H1 (cell line): Measurements from ENCODE around the gene GRAMD2A. TPM values are rescaled to one million over a fixed set of nuclear protein-coding genes. Genes with fewer than 3 reads are reported as not detected.

Experiments
- CTCF ChIA-PET: fragments of 300-600 bp; sonication (Branson Sonifier 250); formaldehyde crosslinking; loops from one replicate; lab custom pipeline; 2021; ENCODE audit not compliant: partially characterized antibody; lab: Charles Lee
- POLR2A ChIA-PET: fragments of 300-600 bp; sonication (Branson Sonifier 250); formaldehyde crosslinking; loops from one replicate; lab custom pipeline; 2021; ENCODE audit warnings: inconsistent platforms; ENCODE audit not compliant: partially characterized antibody; lab: Charles Lee
- DNase-seq, 2 experiments: peaks; one replicate each; pipeline versions ENCODE4 v3.0.0 to v3.0.0-alpha.2; 2010 to 2022; ENCODE audit warnings: low spot score in 2 of 2, low read depth in 1 of 2, mixed read lengths in 1 of 2
- FAIRE-seq: peaks from 2 replicates; lab custom pipeline; 2011; peaks lifted over from hg19 to GRCh38; lab: Jason Lieb, UNC
- H2AFZ ChIP-seq: 2 replicates; pipeline ENCODE4 v1.8.1; 2012; ENCODE audit warnings: low read length, inconsistent platforms
- H2AK5ac ChIP-seq: 2 replicates; pipeline ENCODE4 v1.6.1; 2013; ENCODE audit warnings: low read depth, low read length
- H2BK120ac ChIP-seq: replicated peaks from 2 replicates; pipeline ENCODE3; 2013; ENCODE audit warnings: low read depth, low read length, inconsistent platforms
- H2BK12ac ChIP-seq: 2 replicates; pipeline ENCODE4 v1.6.1; 2013; ENCODE audit warnings: low read depth, low read length
- H2BK15ac ChIP-seq: 2 replicates; pipeline ENCODE4 v1.6.1; 2013; ENCODE audit warnings: low read length
- H2BK20ac ChIP-seq: 2 replicates; pipeline ENCODE4 v1.6.1; 2013; ENCODE audit warnings: low read length
- H2BK5ac ChIP-seq: 2 replicates; pipeline ENCODE4 v1.6.1; 2013; ENCODE audit warnings: low read depth, low read length
- H3K14ac ChIP-seq: 2 replicates; pipeline ENCODE4 v1.6.1; 2013; ENCODE audit warnings: inconsistent platforms; ENCODE audit not compliant: insufficient read length
- H3K18ac ChIP-seq: 2 replicates; pipeline ENCODE4 v1.6.1; 2013; ENCODE audit warnings: low read length; ENCODE audit errors: extremely low read depth
- H3K23ac ChIP-seq: 2 replicates; pipeline ENCODE4 v1.6.1; 2013; ENCODE audit warnings: inconsistent platforms; ENCODE audit not compliant: insufficient read length
- H3K23me2 ChIP-seq: 2 replicates; pipeline ENCODE4 v1.6.1; 2013; ENCODE audit warnings: low read depth, low read length
- H3K27ac ChIP-seq: 2 replicates; pipeline ENCODE4 v1.6.1; 2011; ENCODE audit warnings: low read depth, low read length, inconsistent platforms
- H3K27me3 ChIP-seq, 4 experiments: replicated peaks in 1 of 4; 1 replicate in 1 of 4; 2 replicates in 3 of 4; pipeline versions ENCODE4 v1.6.1 to v1.8.1; 2011 to 2013; ENCODE audit warnings: low read length in 3 of 4, mild to moderate bottlenecking in 3 of 4, inconsistent platforms in 2 of 4, mixed read lengths in 2 of 4, moderate library complexity in 1 of 4; ENCODE audit not compliant: control insufficient read depth in 3 of 4, insufficient read depth in 3 of 4; ENCODE audit errors: extremely low read depth in 1 of 4
- H3K36me3 ChIP-seq, 4 experiments: 2 replicates each; pipeline versions ENCODE4 v1.6.1 to v1.8.1; 2011 to 2013; ENCODE audit warnings: mild to moderate bottlenecking in 4 of 4, low read length in 3 of 4, moderate library complexity in 2 of 4, control low read depth in 1 of 4, inconsistent platforms in 1 of 4; ENCODE audit not compliant: insufficient read depth in 4 of 4, control insufficient read depth in 2 of 4
- H3K4ac ChIP-seq: replicated peaks from 2 replicates; pipeline ENCODE3; 2013; ENCODE audit warnings: low read length, low read depth, mixed read lengths, inconsistent platforms; ENCODE audit not compliant: insufficient read length
- H3K4me1 ChIP-seq, 4 experiments: replicated peaks in 1 of 4; 1 replicate in 1 of 4; 2 replicates in 3 of 4; pipeline versions ENCODE4 v1.6.1 to v1.8.1; 2011 to 2013; ENCODE audit warnings: low read length in 3 of 4, inconsistent platforms in 2 of 4, mixed read lengths in 1 of 4; ENCODE audit not compliant: insufficient read depth in 4 of 4, control insufficient read depth in 3 of 4
- H3K4me2 ChIP-seq, 2 experiments: 2 replicates each; pipeline versions ENCODE4 v1.6.1 to v1.8.1; 2011 to 2013; ENCODE audit warnings: low read depth in 2 of 2, low read length in 2 of 2, control low read depth in 1 of 2, inconsistent platforms in 1 of 2, mild to moderate bottlenecking in 1 of 2; ENCODE audit not compliant: insufficient read depth in 1 of 2
- H3K4me3 ChIP-seq, 4 experiments: fragments of 200-600, 300-600 bp in 1 of 4; sonication (generic), shearing (Covaris generic), sonication (Bioruptor Twin) in 1 of 4; 2 replicates each; pipeline versions ENCODE4 v1.5.1 to v1.8.1; 2011 to 2016; ENCODE audit warnings: low read length in 4 of 4, low read depth in 3 of 4, control low read depth in 2 of 4, inconsistent platforms in 2 of 4, mild to moderate bottlenecking in 2 of 4, mixed read lengths in 1 of 4, moderate library complexity in 1 of 4; ENCODE audit not compliant: insufficient read depth in 2 of 4; ENCODE audit errors: extremely low read depth in 1 of 4
- H3K56ac ChIP-seq: replicated peaks from 2 replicates; pipeline ENCODE3; 2013; ENCODE audit warnings: low read depth, mild to moderate bottlenecking, mixed read lengths, low read length, inconsistent platforms; ENCODE audit not compliant: insufficient read length
- H3K79me1 ChIP-seq: 2 replicates; pipeline ENCODE4 v1.6.1; 2013; ENCODE audit warnings: low read depth, low read length, control low read depth
- H3K79me2 ChIP-seq, 2 experiments: 2 replicates each; pipeline versions ENCODE4 v1.6.1 to v1.8.1; 2012 to 2013; ENCODE audit warnings: low read length in 2 of 2, mild to moderate bottlenecking in 2 of 2, inconsistent platforms in 1 of 2; ENCODE audit not compliant: insufficient read depth in 2 of 2, control insufficient read depth in 1 of 2
- H3K9ac ChIP-seq, 4 experiments: replicated peaks in 1 of 4; 1 replicate in 1 of 4; 2 replicates in 3 of 4; pipeline versions ENCODE4 v1.6.1 to v1.8.1; 2011 to 2013; ENCODE audit warnings: low read depth in 3 of 4, low read length in 3 of 4, control low read depth in 2 of 4, mild to moderate bottlenecking in 2 of 4, moderate library complexity in 2 of 4, inconsistent platforms in 1 of 4; ENCODE audit errors: extremely low read depth in 1 of 4
- H3K9me3 ChIP-seq, 2 experiments: 2 replicates each; pipeline versions ENCODE4 v1.6.1 to v1.8.1; 2012 to 2013; ENCODE audit warnings: mild to moderate bottlenecking in 2 of 2, moderate library complexity in 2 of 2, control low read depth in 1 of 2, inconsistent platforms in 1 of 2, low read depth in 1 of 2, low read length in 1 of 2, mixed read lengths in 1 of 2; ENCODE audit not compliant: insufficient read depth in 2 of 2
- H4K20me1 ChIP-seq, 2 experiments: replicated peaks in 1 of 2; 2 replicates each; pipeline versions ENCODE3 to v1.8.1; 2011 to 2013; ENCODE audit warnings: inconsistent platforms in 2 of 2, low read length in 2 of 2, mild to moderate bottlenecking in 1 of 2; ENCODE audit not compliant: insufficient read depth in 2 of 2, control insufficient read depth in 1 of 2
- H4K5ac ChIP-seq: 2 replicates; pipeline ENCODE4 v1.6.1; 2013; ENCODE audit warnings: low read length, low read depth, mixed read lengths, inconsistent platforms; ENCODE audit not compliant: insufficient read length
- H4K8ac ChIP-seq: 2 replicates; pipeline ENCODE4 v1.8.0; 2013; ENCODE audit warnings: mild to moderate bottlenecking, moderate library complexity, low read length, inconsistent platforms; ENCODE audit not compliant: insufficient read depth; ENCODE audit errors: extremely low read depth
- H4K91ac ChIP-seq: replicated peaks from 2 replicates; pipeline ENCODE3; 2013; ENCODE audit warnings: low read length, mixed read lengths, inconsistent platforms; ENCODE audit not compliant: insufficient read length
- CEBPB ChIP-seq: IDR thresholded peaks from 2 replicates; pipeline ENCODE4 v1.6.1; 2012; ENCODE audit warnings: low read depth, low read length
- CREB1 ChIP-seq: IDR thresholded peaks from 2 replicates; pipeline ENCODE4 v1.6.1; 2012; ENCODE audit warnings: inconsistent platforms
- CTBP2 ChIP-seq: IDR thresholded peaks from 2 replicates; pipeline ENCODE4 v1.7.0; 2011; ENCODE audit warnings: borderline replicate concordance, mild to moderate bottlenecking, moderate library complexity, mixed read lengths, low read length; ENCODE audit not compliant: insufficient read depth, insufficient read length
- E2F6 ChIP-seq: IDR thresholded peaks from 2 replicates; pipeline ENCODE4 v1.6.1; 2012; ENCODE audit warnings: inconsistent platforms
- HDAC2 ChIP-seq, 2 experiments: fragments of 300-600 bp in 1 of 2; sonication (generic) in 1 of 2; IDR thresholded peaks; 2 replicates each; pipeline ENCODE4 v1.6.1; 2011 to 2012; ENCODE audit warnings: low read depth in 2 of 2, low read length in 2 of 2, mild to moderate bottlenecking in 2 of 2, moderate library complexity in 2 of 2, borderline replicate concordance in 1 of 2, inconsistent platforms in 1 of 2
- JUND ChIP-seq: IDR thresholded peaks from 2 replicates; pipeline ENCODE4 v1.6.1; 2011; ENCODE audit warnings: mild to moderate bottlenecking, improper control_type of control experiment, low read length
- KDM4A ChIP-seq: IDR thresholded peaks from one replicate; pipeline ENCODE4 v1.7.1; 2012; ENCODE audit warnings: low read depth, mild to moderate bottlenecking, moderate library complexity, low read length, inconsistent platforms; ENCODE audit not compliant: severe bottlenecking
- POLR2A ChIP-seq, 2 experiments: IDR thresholded peaks; 1 replicate in 1 of 2; 2 replicates in 1 of 2; pipeline ENCODE4 v1.6.1; 2011; ENCODE audit warnings: low read depth in 2 of 2, low read length in 2 of 2, mild to moderate bottlenecking in 2 of 2; ENCODE audit errors: control extremely low read depth in 1 of 2
- RAD21 ChIP-seq, 2 experiments: IDR thresholded peaks in 1 of 2; conservative IDR thresholded peaks in 1 of 2; 2 replicates each; pipeline ENCODE4 v1.6.1; 2011; ENCODE audit warnings: low read depth in 2 of 2, low read length in 2 of 2, improper control_type of control experiment in 1 of 2, inconsistent platforms in 1 of 2, mild to moderate bottlenecking in 1 of 2, moderate library complexity in 1 of 2
- RFX5 ChIP-seq: IDR thresholded peaks from 2 replicates; pipeline ENCODE4 v1.6.1; 2011; ENCODE audit warnings: low read depth, low read length, improper control_type of control experiment, borderline replicate concordance
- WGBS, 2 experiments: shearing (Covaris generic) in 1 of 2; methylation state at CpG; one replicate each; pipeline versions ENCODE4 v1.1.6 to v1.1.7; 2013 to 2015; ENCODE audit warnings: low lambda C conversion rate in 2 of 2, mixed read lengths in 2 of 2, inconsistent platforms in 1 of 2, low coverage in 1 of 2, missing lambda C conversion rate in 1 of 2; ENCODE audit not compliant: insufficient replicate concordance in 2 of 2, insufficient coverage in 1 of 2, insufficient read length in 1 of 2; ENCODE audit errors: extremely low coverage in 1 of 2, missing lambda C conversion rate in 1 of 2; 5-methylcytosine and 5-hydroxymethylcytosine counted together
- polyA plus RNA-seq, 7 experiments: library from polyadenylated mRNA; depleted of rRNA in 3 of 7; stranded (reverse) in 5 of 7; unstranded in 2 of 7; fragments of >200 nt in 5 of 7; fragments of 200-250 nt in 2 of 7; gene quantifications; 1 replicate in 5 of 7; 2 replicates in 1 of 7; 4 replicates in 1 of 7; pipeline versions ENCODE4 v1.2.1 to v1.2.3, GENCODE V29; 2011 to 2013; ENCODE audit warnings: missing spikeins in 2 of 7, mixed read lengths in 2 of 7
- total RNA-seq: library from RNA; stranded (reverse); fragmentation: NEBNext Ultra II Directional; extraction: Animal tissue kit (Norgen Biotek cat#: 25700); gene quantifications from 2 replicates; pipeline ENCODE4 v1.2.1, GENCODE V29; 2021
- TF ChIP-seq, protein P1 (sequence below): IDR thresholded peaks from 2 replicates; pipeline ENCODE4 v1.6.1; 2012; ENCODE audit warnings: inconsistent platforms
- TF ChIP-seq, protein P2 (sequence below): IDR thresholded peaks from 2 replicates; pipeline ENCODE4 v1.6.1; 2011; ENCODE audit warnings: low read depth, mild to moderate bottlenecking, low read length; ENCODE audit not compliant: insufficient read depth

Gene GRAMD2A
- total and polyA plus RNA-seq, 2 of the 8 experiments (the other 6 are each of a cell fraction or from before 2014, with no cell fraction given) = 0.57 to 1.5 TPM

DNA sequence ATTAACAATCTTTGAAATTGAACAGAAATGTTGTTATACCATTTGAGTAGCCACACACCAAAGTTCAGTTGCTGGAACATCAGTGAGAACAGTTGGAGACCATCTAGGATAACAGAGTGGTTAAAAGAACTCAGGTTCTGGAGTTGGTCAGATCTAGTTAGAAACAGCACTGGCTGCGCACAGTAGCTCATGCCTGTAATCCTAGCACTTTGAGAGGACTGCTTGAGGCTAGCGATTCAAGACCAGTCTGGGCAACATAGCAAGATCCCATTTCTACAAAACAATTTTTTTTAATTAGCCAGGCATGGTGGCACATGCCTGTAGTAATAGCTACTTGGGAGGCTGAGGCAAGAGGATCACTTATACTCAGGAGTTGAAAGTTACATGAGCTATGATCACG lies 41.0 kb upstream of the GRAMD2A start:
- peaks cover 22 to 86% (median 55%) of the 10 kb centered on the region in 4 experiments for H3K27me3 ChIP-seq
- no peak overlapping the region for H2AFZ ChIP-seq
- H2BK15ac ChIP-seq = no peak overlapping the region
- H3K4me2 ChIP-seq = no peak overlapping the region
- H4K8ac ChIP-seq = no peak overlapping the region
- H3K36me3 ChIP-seq = peaks cover 3 to 22% (median 15%) of the 10 kb centered on the region in 4 experiments; a peak in 6 of 8 replicates
- H3K79me2 ChIP-seq = no peaks in the 10 kb centered on the region
- no peak overlapping the region for H2BK20ac ChIP-seq
- H3K27ac ChIP-seq = no peak overlapping the region
- H3K79me1 ChIP-seq = no peaks in the 10 kb centered on the region
- H3K4me3 ChIP-seq = no peak overlapping the region
- H4K5ac ChIP-seq = no peak overlapping the region
- H2BK12ac ChIP-seq = no peak overlapping the region
- DNase-seq = no peak
- H3K9me3 ChIP-seq = no peaks in the 10 kb centered on the region
- ChIA-PET CTCF (interaction anchor here (0.9 to 4.8 kb wide), 4 partner anchors 11 to 75 kb away, joined by 3 to 29 read pairs (median 16); partner anchors contain the start of gene GRAMD2A), POLR2A (interaction anchor here (0.6 to 6.3 kb wide), 5 partner anchors 7 to 33 kb away, joined by 3 to 66 read pairs (median 9); partner anchors contain the start of gene PKM)
- H2AK5ac ChIP-seq = no peak overlapping the region
- no peak overlapping the region for H3K18ac ChIP-seq
- no peak overlapping the region for H3K56ac ChIP-seq
- H3K4ac ChIP-seq = no peak overlapping the region
- H3K23me2 ChIP-seq = no peaks in the 10 kb centered on the region
- H2BK5ac ChIP-seq = no peak overlapping the region
- 91% methylated on average over 3 of the region's 3 CpGs; no CpG with 5 or more reads in 1 of the 2 experiments for WGBS, 2 experiments
- FAIRE-seq = no peak
- peaks cover 0 to 13% (median 4%) of the 10 kb centered on the region in 4 experiments; a peak in 4 of 7 replicates for H3K4me1 ChIP-seq
- H3K14ac ChIP-seq = no peak overlapping the region
- H3K23ac ChIP-seq = no peak overlapping the region
- H2BK120ac ChIP-seq = no peak overlapping the region
- H4K20me1 ChIP-seq = peaks cover 8 to 9% of the 10 kb centered on the region in 2 experiments
- H3K9ac ChIP-seq = no peak overlapping the region
- no peak overlapping the region for H4K91ac ChIP-seq
- no peak for TF ChIP-seq CREB1
- no peak for TF ChIP-seq POLR2A (IDR thresholded peaks at IDR 0.05; ENCODE audit: control extremely low read depth in 1 of 2, low read depth in 2 of 2, low read length in 2 of 2)
- TF ChIP-seq E2F6 = no peak
- TF ChIP-seq CTBP2 = no peak
- TF ChIP-seq KDM4A = no peak
- no peak for TF ChIP-seq CEBPB
- no peak for TF ChIP-seq HDAC2 (IDR thresholded peaks at IDR 0.05; ENCODE audit: borderline replicate concordance in 1 of 2, low read depth in 2 of 2, low read length in 2 of 2)
- TF ChIP-seq, protein P1, sequence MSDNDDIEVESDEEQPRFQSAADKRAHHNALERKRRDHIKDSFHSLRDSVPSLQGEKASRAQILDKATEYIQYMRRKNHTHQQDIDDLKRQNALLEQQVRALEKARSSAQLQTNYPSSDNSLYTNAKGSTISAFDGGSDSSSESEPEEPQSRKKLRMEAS = no peak
- TF ChIP-seq RFX5 = no peak
- TF ChIP-seq JUND = no peak
- TF ChIP-seq RAD21 (IDR thresholded peaks at IDR 0.05 in 1 of 2, conservative IDR thresholded peaks at IDR 0.05 in 1 of 2; ENCODE audit: low read depth in 2 of 2, low read length in 2 of 2) = no peak
- TF ChIP-seq, protein P2, sequence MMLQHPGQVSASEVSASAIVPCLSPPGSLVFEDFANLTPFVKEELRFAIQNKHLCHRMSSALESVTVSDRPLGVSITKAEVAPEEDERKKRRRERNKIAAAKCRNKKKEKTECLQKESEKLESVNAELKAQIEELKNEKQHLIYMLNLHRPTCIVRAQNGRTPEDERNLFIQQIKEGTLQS = no peak
